Naive thymus-derived CD8-positive, alpha-beta T cell (primary cell): Measurements from ENCODE around the gene QKI. TPM values are rescaled to one million over a fixed set of nuclear protein-coding genes. Genes with fewer than 3 reads are reported as not detected.

ENCODE experiments used
- ATAC-seq, 2 donors: fragments of 150-1000 bp; cut with Tn5 transposase in 1 of 2; sonication (Bioruptor Pico), chemical (Tn5 transposase) in 1 of 2; 1 replicate in 1 of 2; 2 replicates in 1 of 2; pipeline ENCODE4 v1.10.0; 2021; ENCODE audit warnings: mild to moderate bottlenecking in 2 of 2, moderate library complexity in 2 of 2
- POLR2A ChIA-PET: fragments of 350-600 bp; sonication (Branson Sonifier 250); formaldehyde crosslinking; loops from one replicate; lab custom pipeline; 2021; ENCODE audit warnings: antibody characterized with exemption; lab: Charles Lee
- DNase-seq, 10 donors: peaks; one replicate each; pipeline versions ENCODE4 v3.0.0 to v3.0.0-alpha.2; 2020 to 2022
- H3K27ac Mint-ChIP-seq, 10 donors: one replicate each; pipeline ENCODE4 v1.8.0; 2020 to 2022; ENCODE audit warnings: mild to moderate bottlenecking in 10 of 10, mixed read lengths in 10 of 10, moderate library complexity in 4 of 10, inconsistent platforms in 1 of 10
- H3K27me3 Mint-ChIP-seq, 5 donors: one replicate each; pipeline ENCODE4 v1.8.0; 2021 to 2022; ENCODE audit warnings: mixed read lengths in 5 of 5
- H3K36me3 Mint-ChIP-seq, 3 donors: one replicate each; pipeline ENCODE4 v1.8.0; 2020 to 2022; ENCODE audit warnings: mixed read lengths in 3 of 3, mild to moderate bottlenecking in 2 of 3, inconsistent platforms in 1 of 3
- H3K4me1 Mint-ChIP-seq, 4 donors: one replicate each; pipeline ENCODE4 v1.8.0; 2021 to 2022; ENCODE audit warnings: mixed read lengths in 4 of 4
- H3K4me3 Mint-ChIP-seq, 10 donors: one replicate each; pipeline ENCODE4 v1.8.0; 2020 to 2022; ENCODE audit warnings: mild to moderate bottlenecking in 10 of 10, mixed read lengths in 10 of 10, moderate library complexity in 6 of 10, inconsistent platforms in 1 of 10
- H3K9me3 Mint-ChIP-seq, 9 donors: one replicate each; pipeline ENCODE4 v1.8.0; 2020 to 2022; ENCODE audit warnings: mixed read lengths in 9 of 9, mild to moderate bottlenecking in 3 of 9, inconsistent platforms in 1 of 9, moderate library complexity in 1 of 9
- polyA plus RNA-seq, 3 donors: library from polyadenylated mRNA; unstranded; fragments of 300-500 nt; fragmentation: Illumina TruSeq; gene quantifications; one replicate each; pipeline ENCODE4 v1.2.3, GENCODE V29; 2021
- total RNA-seq, 8 experiments: library from RNA in 2 of 8; stranded (reverse) in 2 of 8; gene quantifications; one replicate each; pipeline ENCODE4 v1.2.3 and lab custom pipeline; 2021 to 2026

QKI gene
- total and polyA plus RNA-seq, 5 experiments from 2014 or later, result 8.8 to 65.7 (median 36.0) TPM

DNA sequence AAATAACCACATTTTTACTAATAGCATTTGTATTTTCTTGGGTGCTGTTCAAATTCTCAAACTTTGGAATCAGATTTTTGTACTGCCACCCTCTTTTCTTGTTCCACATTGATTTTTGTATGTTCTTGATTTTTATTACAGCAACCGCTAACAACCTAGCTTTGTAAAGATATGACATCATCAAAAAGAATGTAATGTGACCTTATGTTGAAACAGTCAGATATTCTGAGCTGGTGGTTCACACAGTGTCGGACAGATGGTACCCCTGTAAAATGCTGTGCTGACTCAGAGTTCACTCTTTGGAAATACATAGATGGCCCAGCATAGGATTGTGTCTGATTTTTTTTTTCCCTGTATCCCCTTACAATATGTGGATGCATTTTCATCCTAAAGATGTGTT is 118.9 kb downstream of the QKI start:
- Mint-ChIP-seq H3K36me3 (peaks cover 0 to 20% (median 0%) of the 10 kb centered on the region in 3 donors), H3K9me3 (no peaks in the 10 kb centered on the region), H3K4me1 (peaks cover 19 to 68% (median 38%) of the 10 kb centered on the region in 4 donors), H3K27ac (peak overlapping the region in 1 of 10 donors; percentile 32), H3K27me3 (no peaks in the 10 kb centered on the region), H3K4me3 (no peak overlapping the region)
- DNase-seq (no peak), ATAC-seq (no peak)
- POLR2A ChIA-PET, result no interaction called here

DNA sequence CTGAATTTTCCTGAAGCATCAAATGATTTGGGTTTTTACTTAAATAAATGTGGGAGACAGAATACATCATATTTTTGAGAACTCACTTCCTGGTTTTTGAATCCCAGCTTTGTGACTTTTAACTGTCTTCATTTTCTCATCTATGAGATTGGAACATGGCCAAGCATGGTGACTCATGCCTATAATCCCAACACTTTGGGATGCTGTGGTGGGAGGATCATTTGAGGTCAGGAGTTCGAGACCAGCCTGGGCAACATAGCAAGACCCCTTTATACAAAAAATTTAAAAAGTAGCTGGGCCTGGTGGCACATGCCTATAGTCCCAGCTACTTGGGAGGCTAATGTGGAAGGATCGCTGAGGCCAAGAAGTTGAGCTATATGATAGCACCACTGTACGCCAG is 122.3 kb downstream of the QKI start:
- Mint-ChIP-seq H3K27ac (no peak overlapping the region), H3K36me3 (peaks cover 0 to 27% (median 0%) of the 10 kb centered on the region in 3 donors), H3K4me3 (no peak overlapping the region), H3K9me3 (no peaks in the 10 kb centered on the region), H3K27me3 (no peaks in the 10 kb centered on the region), H3K4me1 (peaks cover 14 to 55% (median 27%) of the 10 kb centered on the region in 4 donors)
- POLR2A ChIA-PET, result interaction anchor here (1.0 kb wide), 1 partner anchor 10 kb away, joined by 3 read pairs; no protein-coding TSS in a partner anchor
- DNase-seq (no peak), ATAC-seq (no peak)

DNA sequence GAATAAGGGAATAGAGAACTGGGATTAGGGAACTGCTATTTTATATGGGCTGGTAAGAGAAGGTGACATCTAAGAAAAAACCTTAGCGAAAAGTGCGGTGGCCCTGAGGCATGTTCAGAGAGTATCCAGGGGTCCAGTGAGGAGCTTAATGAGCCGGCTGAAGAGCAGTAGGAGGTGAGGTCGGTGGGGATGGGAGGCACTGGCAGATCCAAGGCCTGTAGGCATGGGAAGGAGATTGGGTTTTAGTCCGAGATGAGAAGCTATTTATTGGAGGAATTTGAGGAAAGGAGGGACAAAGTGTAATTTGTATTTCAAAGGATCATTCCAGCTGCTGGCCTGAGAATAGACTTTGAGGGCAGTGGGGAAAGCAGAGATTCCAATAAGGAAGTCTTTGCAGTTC is 123.8 kb downstream of the QKI start:
- Mint-ChIP-seq H3K4me3 (no peak overlapping the region), H3K27me3 (no peaks in the 10 kb centered on the region), H3K27ac (no peak overlapping the region), H3K9me3 (no peaks in the 10 kb centered on the region), H3K4me1 (peaks cover 16 to 43% (median 29%) of the 10 kb centered on the region in 4 donors), H3K36me3 (peaks cover 0 to 30% (median 0%) of the 10 kb centered on the region in 3 donors)
- DNase-seq (no peak), ATAC-seq (no peak)
- POLR2A ChIA-PET, result no interaction called here

DNA sequence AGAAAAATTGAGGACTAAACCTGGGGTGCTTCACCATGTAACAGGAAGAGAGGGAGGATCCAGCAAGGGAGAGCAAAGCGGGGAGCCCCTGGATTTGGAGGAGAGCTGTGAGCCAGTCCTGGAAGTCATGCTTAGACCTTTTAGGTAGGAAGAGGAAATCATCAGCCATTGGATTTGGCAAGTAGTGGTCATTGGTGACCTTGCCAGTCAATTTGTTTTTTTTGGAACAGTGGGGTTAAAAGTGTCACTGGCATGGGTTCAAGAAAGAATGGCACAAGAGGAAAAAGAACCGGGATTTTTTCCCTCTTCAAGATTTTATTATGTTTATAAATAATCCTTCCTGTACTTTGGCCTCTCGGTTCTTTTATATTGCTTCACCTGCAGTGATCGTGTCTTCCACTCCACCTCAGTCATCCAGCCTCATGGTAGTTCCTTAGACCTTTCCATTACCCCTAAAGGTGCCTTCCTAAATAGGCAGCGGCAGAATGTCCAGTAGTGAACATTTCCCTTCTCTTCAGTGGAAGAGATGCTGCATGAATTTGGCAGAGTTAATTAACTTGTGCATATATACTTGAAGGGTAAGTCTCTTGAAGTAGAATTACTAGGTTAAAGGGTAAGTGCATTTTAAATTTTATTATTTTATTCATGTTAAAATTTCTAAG is 124.7 kb downstream of the QKI start:
- POLR2A ChIA-PET, result no interaction called here
- ATAC-seq (no peak), DNase-seq (no peak)
- H3K27me3 Mint-ChIP-seq, result no peaks in the 10 kb centered on the region
- H3K4me1 Mint-ChIP-seq, result peaks cover 16 to 41% (median 26%) of the 10 kb centered on the region in 4 donors
- no peak overlapping the region for H3K4me3 Mint-ChIP-seq
- H3K9me3 Mint-ChIP-seq, result no peaks in the 10 kb centered on the region
- peaks cover 0 to 30% (median 0%) of the 10 kb centered on the region in 3 donors for H3K36me3 Mint-ChIP-seq
- no peak overlapping the region for H3K27ac Mint-ChIP-seq

DNA sequence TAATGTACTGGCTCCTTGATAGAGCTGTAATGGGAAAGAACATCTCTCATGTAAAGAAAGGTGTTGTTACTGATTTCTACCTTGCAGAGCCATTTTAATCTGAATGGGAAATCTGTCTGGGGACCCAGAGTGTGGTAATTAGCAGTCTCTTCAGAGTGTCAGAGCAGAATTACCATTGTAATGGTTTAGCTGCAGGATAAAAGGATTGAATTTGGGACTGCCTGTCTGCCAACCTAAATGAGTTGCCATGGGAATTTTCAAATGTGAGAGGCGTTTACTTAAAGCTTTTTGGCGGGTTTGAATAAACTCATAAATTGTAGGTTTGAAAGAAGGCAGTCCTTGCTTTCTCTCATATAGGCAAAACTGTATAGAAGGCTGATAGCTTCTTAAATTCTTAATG is 128.8 kb downstream of the QKI start:
- H3K27ac Mint-ChIP-seq, result no peak overlapping the region

DNA sequence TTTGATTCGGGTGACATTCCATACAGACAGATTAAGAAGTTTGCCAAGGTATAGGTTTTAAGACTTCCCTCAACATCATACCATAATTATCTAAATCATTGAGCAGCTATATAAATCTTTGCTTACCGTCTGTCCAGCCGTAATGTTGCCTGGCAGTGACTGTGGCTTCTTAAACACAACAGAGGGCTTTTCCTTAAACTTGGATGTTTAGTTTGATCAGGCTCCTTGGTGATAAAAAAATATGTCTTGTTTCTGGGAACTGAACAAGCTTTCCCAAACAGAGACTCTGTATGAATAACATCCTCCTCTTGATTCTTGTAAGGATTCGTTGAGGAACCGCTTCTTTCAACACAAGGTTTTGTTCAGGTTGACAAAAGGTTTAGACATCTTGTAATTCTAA is 130.9 kb downstream of the QKI start:
- Mint-ChIP-seq H3K4me3 (no peak overlapping the region), H3K27ac (peak overlapping the region in 1 of 10 donors; percentile 38), H3K9me3 (no peaks in the 10 kb centered on the region), H3K27me3 (no peaks in the 10 kb centered on the region), H3K4me1 (peaks cover 7 to 19% (median 12%) of the 10 kb centered on the region in 4 donors), H3K36me3 (peaks cover 0 to 7% (median 2%) of the 10 kb centered on the region in 3 donors)
- no peak for DNase-seq
- ATAC-seq, result no peak
- POLR2A ChIA-PET, result no interaction called here

More for the DNA sequence above, 128.8 kb downstream of the QKI start:
- Mint-ChIP-seq H3K27me3 (no peaks in the 10 kb centered on the region), H3K4me3 (no peak overlapping the region), H3K4me1 (peaks cover 11 to 23% (median 18%) of the 10 kb centered on the region in 4 donors), H3K9me3 (no peaks in the 10 kb centered on the region), H3K36me3 (peaks cover 0 to 11% (median 0%) of the 10 kb centered on the region in 3 donors)
- POLR2A ChIA-PET, result no interaction called here
- DNase-seq, result no peak
- no peak for ATAC-seq

DNA sequence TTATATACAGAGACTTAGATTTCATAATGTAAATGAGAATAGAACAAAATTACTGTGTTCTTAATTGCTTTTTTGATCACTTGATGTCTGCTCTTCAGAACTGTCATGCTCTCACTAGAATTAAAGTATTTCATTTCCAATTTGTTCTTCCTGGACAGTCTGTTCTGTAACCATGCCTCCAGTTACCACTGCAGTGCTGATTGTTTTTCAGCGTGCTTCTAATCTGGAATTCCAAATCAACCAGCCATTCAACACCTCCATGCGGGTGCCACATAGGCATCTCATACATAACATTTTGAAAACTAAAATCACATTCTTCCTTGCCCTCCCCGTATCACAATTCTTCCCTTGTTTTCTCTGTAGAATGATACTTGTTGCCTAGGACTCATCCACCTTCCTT is 132.8 kb downstream of the QKI start:
- POLR2A ChIA-PET, result no interaction called here
- H3K27ac Mint-ChIP-seq, result peak overlapping the region in 1 of 10 donors; percentile 43

DNA sequence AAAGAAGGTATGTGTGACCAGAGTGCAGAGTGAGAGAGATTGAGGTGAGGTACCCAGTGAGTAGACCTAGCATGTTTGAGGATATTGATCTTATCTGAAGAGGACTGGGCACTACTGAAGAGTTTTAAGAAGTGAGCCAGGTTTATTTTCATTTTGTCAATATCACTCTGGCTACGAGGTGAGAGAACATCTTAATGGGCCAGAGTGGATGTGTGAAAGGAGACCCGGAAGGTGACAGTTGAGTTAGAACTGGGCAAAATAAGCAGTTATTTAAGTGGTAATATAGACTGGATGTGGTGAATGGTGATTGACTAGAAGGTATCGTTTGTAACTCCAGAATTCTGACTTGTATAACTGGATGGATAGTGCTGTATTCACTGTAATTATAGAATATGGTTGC is 134.1 kb downstream of the QKI start:
- Mint-ChIP-seq H3K4me3 (no peak overlapping the region), H3K27ac (peak overlapping the region in 2 of 10 donors; percentile 22 to 82), H3K36me3 (peaks cover 0 to 4% (median 4%) of the 10 kb centered on the region in 3 donors), H3K27me3 (no peaks in the 10 kb centered on the region), H3K4me1 (peaks cover 0 to 14% (median 10%) of the 10 kb centered on the region in 4 donors), H3K9me3 (no peaks in the 10 kb centered on the region)
- POLR2A ChIA-PET, result no interaction called here
- no peak for DNase-seq
- ATAC-seq, result no peak

More for the DNA sequence above, 132.8 kb downstream of the QKI start:
- ATAC-seq (no peak), DNase-seq (no peak)
- H3K27me3 Mint-ChIP-seq, result no peaks in the 10 kb centered on the region
- H3K9me3 Mint-ChIP-seq, result no peaks in the 10 kb centered on the region
- H3K4me1 Mint-ChIP-seq, result peaks cover 4 to 14% (median 10%) of the 10 kb centered on the region in 4 donors
- no peak overlapping the region for H3K4me3 Mint-ChIP-seq
- peaks cover 0 to 5% (median 2%) of the 10 kb centered on the region in 3 donors for H3K36me3 Mint-ChIP-seq

DNA sequence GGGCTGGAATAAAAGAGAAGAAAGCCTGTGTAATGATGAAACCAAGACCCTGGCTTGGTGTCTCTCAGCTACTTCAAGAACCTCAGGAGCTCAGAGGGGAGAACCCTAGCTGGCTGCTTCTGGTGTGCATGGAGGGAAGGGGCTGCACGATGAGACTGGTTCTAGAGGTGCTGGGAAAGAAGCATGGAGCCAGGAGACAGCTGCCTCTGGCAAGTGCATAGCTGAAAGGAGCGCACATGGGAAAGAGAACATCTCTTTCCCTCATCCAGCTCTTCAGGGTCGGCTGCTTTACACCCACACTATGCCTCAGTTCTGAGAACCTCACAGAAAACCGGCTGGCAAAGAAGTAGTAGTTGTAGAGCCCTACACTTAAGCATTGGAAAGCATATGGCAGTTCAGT is 139.5 kb downstream of the QKI start:
- peaks cover 8 to 18% (median 16%) of the 10 kb centered on the region in 3 donors for H3K36me3 Mint-ChIP-seq
- POLR2A ChIA-PET, result no interaction called here
- ATAC-seq (no peak), DNase-seq (no peak)
- H3K27ac Mint-ChIP-seq, result peak overlapping the region in 2 of 10 donors; percentile 48 to 79
- H3K4me1 Mint-ChIP-seq, result peaks cover 5 to 11% (median 6%) of the 10 kb centered on the region in 4 donors
- no peaks in the 10 kb centered on the region for H3K27me3 Mint-ChIP-seq
- H3K4me3 Mint-ChIP-seq, result no peak overlapping the region
- no peaks in the 10 kb centered on the region for H3K9me3 Mint-ChIP-seq

DNA sequence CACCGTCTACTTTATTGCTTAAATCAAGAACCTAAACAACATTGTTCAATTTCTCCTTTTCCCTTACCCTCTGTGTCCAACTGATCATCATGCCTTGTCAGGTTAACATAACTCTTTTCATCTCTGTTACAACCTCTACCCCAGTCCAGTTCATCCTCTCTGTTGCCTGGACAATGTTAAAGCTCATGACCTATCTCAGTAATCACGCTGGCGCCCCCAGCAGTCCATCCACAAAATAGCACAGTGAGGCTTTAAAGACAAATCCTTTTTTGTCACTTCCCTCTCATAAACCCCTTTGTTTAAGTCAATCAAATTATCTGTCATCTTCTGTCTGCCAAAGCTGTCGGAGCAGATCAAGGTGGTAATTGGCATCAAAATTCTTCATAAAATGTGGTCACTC is 140.1 kb downstream of the QKI start:
- H3K27ac Mint-ChIP-seq, result peak overlapping the region in 1 of 10 donors; percentile 51
- ATAC-seq (peak; percentile 38 to 53), DNase-seq (peak; percentile 21 to 69 (median 42))
- no peaks in the 10 kb centered on the region for H3K9me3 Mint-ChIP-seq
- H3K27me3 Mint-ChIP-seq, result no peaks in the 10 kb centered on the region
- peaks cover 4 to 11% (median 6%) of the 10 kb centered on the region in 4 donors for H3K4me1 Mint-ChIP-seq
- no peak overlapping the region for H3K4me3 Mint-ChIP-seq
- POLR2A ChIA-PET, result interaction anchor here (0.6 kb wide), 1 partner anchor 31 kb away, joined by 4 read pairs; no protein-coding TSS in a partner anchor
- H3K36me3 Mint-ChIP-seq, result peaks cover 8 to 18% (median 17%) of the 10 kb centered on the region in 3 donors

DNA sequence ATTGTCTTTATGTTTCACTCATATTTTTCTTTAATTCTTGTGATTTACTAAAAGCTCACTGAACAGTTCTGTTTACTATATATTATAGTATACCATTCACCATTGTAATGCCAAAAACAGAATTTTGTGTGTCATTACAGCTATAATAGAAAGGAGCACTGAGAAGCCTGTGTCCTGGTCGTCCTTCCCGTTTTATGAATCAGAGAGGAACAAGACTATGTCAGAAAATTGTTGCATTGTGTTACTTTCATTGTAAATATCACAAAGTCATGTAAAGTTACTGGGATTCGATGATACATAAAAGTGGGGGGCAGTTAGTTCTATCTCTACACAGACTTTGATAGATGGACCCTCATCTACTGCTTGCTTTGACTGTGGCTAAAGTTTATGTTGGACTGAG is 145.1 kb downstream of the QKI start:
- POLR2A ChIA-PET, result no interaction called here
- Mint-ChIP-seq H3K4me1 (peaks cover 0 to 7% (median 5%) of the 10 kb centered on the region in 4 donors), H3K36me3 (peaks cover 8 to 49% (median 27%) of the 10 kb centered on the region in 3 donors), H3K27me3 (no peaks in the 10 kb centered on the region), H3K27ac (no peak overlapping the region), H3K4me3 (no peak overlapping the region), H3K9me3 (no peaks in the 10 kb centered on the region)
- no peak for DNase-seq
- no peak for ATAC-seq

DNA sequence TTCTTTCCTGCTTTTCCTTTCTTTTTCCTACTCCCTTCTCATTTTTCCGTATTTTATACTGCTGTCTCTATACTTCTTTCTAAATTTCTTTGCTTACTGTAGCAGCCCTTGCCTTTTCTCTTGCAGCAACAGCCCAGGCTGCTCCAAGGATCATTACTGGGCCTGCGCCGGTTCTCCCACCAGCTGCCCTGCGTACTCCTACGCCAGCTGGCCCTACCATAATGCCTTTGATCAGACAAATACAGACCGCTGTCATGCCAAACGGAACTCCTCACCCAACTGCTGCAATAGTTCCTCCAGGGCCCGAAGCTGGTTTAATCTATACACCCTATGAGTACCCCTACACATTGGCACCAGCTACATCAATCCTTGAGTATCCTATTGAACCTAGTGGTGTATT is 148.8 kb downstream of the QKI start:
- POLR2A ChIA-PET, result no interaction called here
- peaks cover 0 to 9% (median 3%) of the 10 kb centered on the region in 4 donors for H3K4me1 Mint-ChIP-seq
- ATAC-seq (no peak), DNase-seq (no peak)
- no peak overlapping the region for H3K27ac Mint-ChIP-seq
- no peaks in the 10 kb centered on the region for H3K9me3 Mint-ChIP-seq
- H3K27me3 Mint-ChIP-seq, result no peaks in the 10 kb centered on the region
- H3K36me3 Mint-ChIP-seq, result peaks cover 0 to 67% (median 28%) of the 10 kb centered on the region in 3 donors
- no peak overlapping the region for H3K4me3 Mint-ChIP-seq

DNA sequence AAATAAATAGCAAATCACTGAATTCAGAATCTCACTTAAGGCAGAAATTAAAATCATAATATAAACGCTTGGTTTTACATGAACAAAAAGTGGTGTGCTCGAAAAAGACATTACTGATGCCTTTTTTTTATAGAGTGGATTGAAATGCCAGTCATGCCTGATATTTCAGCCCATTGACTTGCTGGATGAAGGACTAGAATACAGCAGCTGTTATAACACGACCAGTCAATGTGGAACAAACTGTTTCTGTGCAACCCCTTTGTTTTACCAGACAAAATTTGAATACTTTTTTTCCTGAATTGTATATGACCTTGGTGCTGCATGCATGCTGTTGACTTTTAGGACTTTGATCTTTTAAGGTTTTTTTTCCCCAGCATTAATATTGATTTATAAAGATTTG is 150.0 kb downstream of the QKI start:
- ATAC-seq (no peak), DNase-seq (no peak)
- no peak overlapping the region for H3K4me3 Mint-ChIP-seq
- H3K4me1 Mint-ChIP-seq, result peaks cover 0 to 9% (median under 1%) of the 10 kb centered on the region in 4 donors
- POLR2A ChIA-PET, result no interaction called here
- H3K27me3 Mint-ChIP-seq, result no peaks in the 10 kb centered on the region
- no peak overlapping the region for H3K27ac Mint-ChIP-seq
- peaks cover 0 to 59% (median 20%) of the 10 kb centered on the region in 3 donors for H3K36me3 Mint-ChIP-seq
- H3K9me3 Mint-ChIP-seq, result no peaks in the 10 kb centered on the region
